DOHH2 (cell line): ENCODE measurements around the gene ALPL.

ENCODE experiments used
- H3F3A ChIP-seq: fragments of 200-600 bp; sonication (generic), shearing (Covaris generic); 2 replicates; pipeline ENCODE4 v1.6.0; 2016; ENCODE audit warnings: antibody characterized with exemption, mild to moderate bottlenecking; ENCODE audit not compliant: control insufficient read depth, insufficient read depth
- H3K27ac ChIP-seq: fragments of 200-600 bp; sonication (generic); 2 replicates; pipeline ENCODE4 v1.5.1; 2014; ENCODE audit warnings: low read depth, mild to moderate bottlenecking, low read length, moderate library complexity
- H3K27me3 ChIP-seq: fragments of 200-600 bp; sonication (generic); 2 replicates; pipeline ENCODE4 v1.6.1; 2014; ENCODE audit warnings: mild to moderate bottlenecking, low read length, mixed read lengths; ENCODE audit not compliant: control insufficient read depth
- H3K36me3 ChIP-seq: fragments of 200-600 bp; sonication (generic); 2 replicates; pipeline ENCODE4 v1.6.1; 2014; ENCODE audit warnings: mild to moderate bottlenecking, low read length, moderate library complexity, mixed read lengths; ENCODE audit not compliant: control insufficient read depth
- H3K4me1 ChIP-seq: fragments of 200-600 bp; sonication (generic); 2 replicates; pipeline ENCODE4 v1.6.1; 2014; ENCODE audit warnings: mild to moderate bottlenecking, low read length, mixed read lengths; ENCODE audit not compliant: control insufficient read depth
- H3K4me2 ChIP-seq: fragments of 200-600 bp; sonication (generic); 2 replicates; pipeline ENCODE4 v1.6.0; 2014; ENCODE audit warnings: mild to moderate bottlenecking, low read length, moderate library complexity
- H3K4me3 ChIP-seq: fragments of 200-600 bp; sonication (generic); 2 replicates; pipeline ENCODE4 v1.5.1; 2014; ENCODE audit warnings: mild to moderate bottlenecking, low read length, mixed read lengths
- H3K79me2 ChIP-seq: fragments of 200-600 bp; sonication (generic); 2 replicates; pipeline ENCODE4 v1.6.1; 2014; ENCODE audit warnings: mild to moderate bottlenecking, low read length, mixed read lengths; ENCODE audit not compliant: control insufficient read depth
- H3K9me2 ChIP-seq: fragments of 200-600 bp; sonication (generic); replicated peaks from 2 replicates; pipeline ENCODE4 v1.6.1; 2014; ENCODE audit warnings: mild to moderate bottlenecking, low read length, mixed read lengths; ENCODE audit not compliant: control insufficient read depth
- H3K9me3 ChIP-seq: fragments of 200-600 bp; sonication (generic); 2 replicates; pipeline ENCODE4 v1.6.1; 2014; ENCODE audit warnings: antibody characterized with exemption, low read length, mixed read lengths; ENCODE audit not compliant: control insufficient read depth, insufficient read depth
- H4K20me1 ChIP-seq: fragments of 200-600 bp; sonication (generic); 2 replicates; pipeline ENCODE4 v1.6.0; 2014; ENCODE audit warnings: low read depth, mild to moderate bottlenecking, antibody characterized with exemption, low read length, moderate library complexity; ENCODE audit not compliant: control insufficient read depth, insufficient read depth
- EZH2phosphoT487 ChIP-seq: fragments of 200-600 bp; sonication (generic); IDR thresholded peaks from 2 replicates; pipeline ENCODE4 v1.6.1; 2017; ENCODE audit warnings: borderline replicate concordance, mild to moderate bottlenecking, antibody characterized with exemption, low read length, moderate library complexity, mixed read lengths
- TF ChIP-seq, protein P1 (sequence below): fragments of 200-600 bp; sonication (generic); IDR thresholded peaks from one replicate; pipeline ENCODE4 v1.5.1; 2014; ENCODE audit warnings: antibody characterized with exemption, mild to moderate bottlenecking, low read depth, low read length; ENCODE audit not compliant: poor library complexity, severe bottlenecking

The ALPL gene

GRCh38 chr1:21534146-21534545 lies 24.9 kb downstream of the ALPL start:
- H3K9me2 ChIP-seq = no peaks in the 10 kb centered on the region
- no peaks in the 10 kb centered on the region for H3K36me3 ChIP-seq
- H3K79me2 ChIP-seq = no peaks in the 10 kb centered on the region
- H3K4me3 ChIP-seq = no peak overlapping the region
- H3K9me3 ChIP-seq = no peaks in the 10 kb centered on the region
- H3K4me2 ChIP-seq = no peak overlapping the region
- TF ChIP-seq EZH2phosphoT487 = no peak
- TF ChIP-seq, protein P1, sequence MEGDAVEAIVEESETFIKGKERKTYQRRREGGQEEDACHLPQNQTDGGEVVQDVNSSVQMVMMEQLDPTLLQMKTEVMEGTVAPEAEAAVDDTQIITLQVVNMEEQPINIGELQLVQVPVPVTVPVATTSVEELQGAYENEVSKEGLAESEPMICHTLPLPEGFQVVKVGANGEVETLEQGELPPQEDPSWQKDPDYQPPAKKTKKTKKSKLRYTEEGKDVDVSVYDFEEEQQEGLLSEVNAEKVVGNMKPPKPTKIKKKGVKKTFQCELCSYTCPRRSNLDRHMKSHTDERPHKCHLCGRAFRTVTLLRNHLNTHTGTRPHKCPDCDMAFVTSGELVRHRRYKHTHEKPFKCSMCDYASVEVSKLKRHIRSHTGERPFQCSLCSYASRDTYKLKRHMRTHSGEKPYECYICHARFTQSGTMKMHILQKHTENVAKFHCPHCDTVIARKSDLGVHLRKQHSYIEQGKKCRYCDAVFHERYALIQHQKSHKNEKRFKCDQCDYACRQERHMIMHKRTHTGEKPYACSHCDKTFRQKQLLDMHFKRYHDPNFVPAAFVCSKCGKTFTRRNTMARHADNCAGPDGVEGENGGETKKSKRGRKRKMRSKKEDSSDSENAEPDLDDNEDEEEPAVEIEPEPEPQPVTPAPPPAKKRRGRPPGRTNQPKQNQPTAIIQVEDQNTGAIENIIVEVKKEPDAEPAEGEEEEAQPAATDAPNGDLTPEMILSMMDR = no peak
- H4K20me1 ChIP-seq = peaks cover 4% of the 10 kb centered on the region; the same call in 1 of the 2 replicates
- no peak overlapping the region for H3K27ac ChIP-seq
- no peaks in the 10 kb centered on the region for H3F3A ChIP-seq
- H3K27me3 ChIP-seq = peaks cover 55% of the 10 kb centered on the region
- no peaks in the 10 kb centered on the region for H3K4me1 ChIP-seq

DNA sequence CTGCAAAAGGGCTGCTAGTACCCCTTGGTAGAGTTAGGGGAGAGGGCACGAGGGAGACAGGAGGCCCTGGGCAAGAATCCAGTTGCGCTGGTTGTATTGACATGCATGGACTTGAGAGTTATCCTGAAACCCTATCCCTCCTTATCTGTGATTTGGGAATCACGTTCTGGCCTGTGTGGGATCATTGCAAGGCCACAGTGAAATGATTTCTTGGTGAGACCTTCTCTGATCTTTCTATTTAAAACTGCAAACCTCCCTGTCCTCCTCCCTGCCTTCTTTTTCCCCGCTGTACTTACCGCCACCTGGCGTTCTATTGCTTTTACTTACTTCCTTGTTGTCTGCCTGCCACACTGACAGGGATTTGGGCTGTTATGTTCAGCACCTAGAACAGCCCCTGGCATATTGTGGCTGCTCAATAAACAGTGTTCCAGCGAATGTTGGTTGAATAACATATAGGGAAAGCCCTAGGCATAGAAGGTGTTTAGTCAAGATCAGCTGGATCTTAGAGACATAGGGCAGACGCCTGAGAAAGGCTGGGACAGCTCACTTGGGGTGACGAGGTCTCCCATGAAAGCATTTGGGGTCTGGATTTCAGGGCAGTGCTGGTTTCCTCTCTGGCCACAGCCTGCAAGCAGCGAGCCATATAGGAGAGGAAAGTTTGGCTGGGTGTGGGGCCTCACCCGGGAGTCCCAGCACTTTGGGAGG lies 25.6 kb downstream of the ALPL start:
- H4K20me1 ChIP-seq = peaks cover 4% of the 10 kb centered on the region; the same call in 1 of the 2 replicates
- H3K4me2 ChIP-seq = no peak overlapping the region
- H3K36me3 ChIP-seq = no peaks in the 10 kb centered on the region
- no peaks in the 10 kb centered on the region for H3K79me2 ChIP-seq
- no peak overlapping the region for H3K4me3 ChIP-seq
- no peaks in the 10 kb centered on the region for H3F3A ChIP-seq
- H3K9me3 ChIP-seq = no peaks in the 10 kb centered on the region
- TF ChIP-seq, protein P1 = peak; percentile 72
- no peak for TF ChIP-seq EZH2phosphoT487
- H3K27me3 ChIP-seq = peaks cover 53% of the 10 kb centered on the region
- no peak overlapping the region for H3K27ac ChIP-seq
- H3K9me2 ChIP-seq = no peaks in the 10 kb centered on the region
- no peaks in the 10 kb centered on the region for H3K4me1 ChIP-seq

DNA sequence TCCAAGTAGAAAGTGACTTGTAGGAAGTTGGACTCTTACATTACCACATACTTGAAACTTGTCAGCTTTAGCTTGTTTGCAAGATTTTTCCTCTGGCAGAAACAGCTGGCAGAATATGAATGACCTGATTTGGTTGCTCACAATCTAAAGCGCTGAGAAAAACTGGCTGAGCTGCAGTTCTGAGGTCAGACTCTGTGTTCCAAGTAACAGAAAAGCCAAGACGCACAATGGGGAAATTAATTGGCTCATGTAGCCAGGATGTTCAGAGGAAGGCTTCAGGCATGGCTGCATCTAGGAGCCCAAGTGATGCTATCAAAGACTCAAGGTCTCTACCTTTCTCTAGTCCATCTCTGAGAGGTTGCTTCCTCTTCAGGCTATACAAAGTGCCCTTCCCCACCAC lies 27.0 kb downstream of the ALPL start:
- H3K9me3 ChIP-seq = no peaks in the 10 kb centered on the region
- no peaks in the 10 kb centered on the region for H3K9me2 ChIP-seq
- H3K4me3 ChIP-seq = no peak overlapping the region
- peaks cover 4% of the 10 kb centered on the region; the same call in 1 of the 2 replicates for H4K20me1 ChIP-seq
- H3K27me3 ChIP-seq = peaks cover 45% of the 10 kb centered on the region
- no peaks in the 10 kb centered on the region for H3K79me2 ChIP-seq
- no peaks in the 10 kb centered on the region for H3K36me3 ChIP-seq
- TF ChIP-seq, protein P1 = no peak
- TF ChIP-seq EZH2phosphoT487 = no peak
- no peaks in the 10 kb centered on the region for H3F3A ChIP-seq
- H3K27ac ChIP-seq = no peak overlapping the region
- no peaks in the 10 kb centered on the region for H3K4me1 ChIP-seq
- H3K4me2 ChIP-seq = no peak overlapping the region
